LNCAP (cell line): ENCODE results near the gene GPATCH4.

Experiments
- CTCF ChIP-seq: fragments of 450-650 bp; IDR thresholded peaks from 2 replicates; pipeline ENCODE4 v1.5.1; 2017; ENCODE audit warnings: mild to moderate bottlenecking

Gene GPATCH4

GRCh38 chr1:156591432-156592157, 9.7 kb downstream of the GPATCH4 start, which contains the start of gene NAXE:
Gene NAXE, plus strand, starts transcription at chr1:156591776. Its CDS starts 29 bp downstream, at chr1:156591805.
- no peak for TF ChIP-seq CTCF

- no peak for TF ChIP-seq CTCF
These were observed 10.2 kb downstream of the GPATCH4 start for GRCh38 chr1:156591181-156591431.

GRCh38 chr1:156590326-156591180, 10.7 kb downstream of the GPATCH4 start:
- no peak for TF ChIP-seq CTCF

- no peak for TF ChIP-seq CTCF
These were observed 11.7 kb downstream of the GPATCH4 start for GRCh38 chr1:156589546-156589945.

- TF ChIP-seq CTCF = no peak
These were observed 14.3 kb downstream of the GPATCH4 start for GRCh38 chr1:156586892-156587477.

GRCh38 chr1:156586323-156586722, 15.0 kb downstream of the GPATCH4 start:
- TF ChIP-seq CTCF = no peak

- no peak for TF ChIP-seq CTCF
These were observed 16.5 kb downstream of the GPATCH4 start for GRCh38 chr1:156584813-156585212.
